Mucosa of gallbladder (tissue), 1 donor: Measurements from ENCODE around the gene RAB8B. TPM values are rescaled to one million over a fixed set of nuclear protein-coding genes. Genes with fewer than 3 reads are reported as not detected.

ENCODE experiments used
- DNase-seq: peaks from one replicate; pipeline ENCODE4 v3.0.0-alpha.2; 2020; ENCODE audit warnings: low spot score
- total RNA-seq: library from RNA; stranded (reverse); gene quantifications from one replicate; pipeline ENCODE4 v1.2.1, GENCODE V29; 2021
- donor health status: DM: no; HTN: no; CAD: no.

The RAB8B gene
- total RNA-seq, 1 donor from 2014 or later = 41.4 TPM

- no peak for DNase-seq
Observed at GRCh38 chr15:63312286-63312685, 122.9 kb downstream of the RAB8B start.

- no peak for DNase-seq
Observed at GRCh38 chr15:63313825-63314224, 124.4 kb downstream of the RAB8B start.

GRCh38 chr15:63314409-63314808, 125.0 kb downstream of the RAB8B start:
- no peak for DNase-seq

Other genes starting within 250 kb of the RAB8B start
- 1,361 TPM for gene TPM1, start 146.9 kb upstream of the RAB8B start, total RNA-seq
- gene LACTB, start 67.7 kb upstream of the RAB8B start, total RNA-seq = 20.7 TPM
- gene RPS27L, start 32.1 kb upstream of the RAB8B start, total RNA-seq = 179 TPM
- gene APH1B, start 88.0 kb downstream of the RAB8B start, total RNA-seq = 28.1 TPM
- gene CA12, start 192.2 kb downstream of the RAB8B start, total RNA-seq = 20.5 TPM